HCT116 (cell line): ENCODE results near the gene HSPB8. TPM values are rescaled to one million over a fixed set of nuclear protein-coding genes. Genes with fewer than 3 reads are reported as not detected.

Source experiments
- total RNA-seq: library from RNA; stranded (reverse); gene quantifications from one replicate; pipeline ENCODE4 v1.2.1, GENCODE V29; 2021; ENCODE audit not compliant: unreplicated experiment

Gene HSPB8
- total RNA-seq, 1 experiment from 2014 or later, result 3.5 TPM

Other genes with a start within 250 kb of the HSPB8 start
- gene SRRM4, start 197.4 kb upstream of the HSPB8 start, total RNA-seq, result 0.02 TPM
- gene CCDC60, start 155.8 kb downstream of the HSPB8 start, total RNA-seq, result not detected